Kidney tubule cell (primary cell): ENCODE results near the gene MAGED4B.
"Not testable (repeated sequence)": the region's sequence is repeated elsewhere in the genome, so short reads cannot be mapped to it uniquely, and the experiment has no call there.

Source experiments
- DNase-seq: peaks from one replicate; pipeline ENCODE4 v3.0.0-alpha.2; 2018; ENCODE audit warnings: low spot score

The MAGED4B gene, protein sequence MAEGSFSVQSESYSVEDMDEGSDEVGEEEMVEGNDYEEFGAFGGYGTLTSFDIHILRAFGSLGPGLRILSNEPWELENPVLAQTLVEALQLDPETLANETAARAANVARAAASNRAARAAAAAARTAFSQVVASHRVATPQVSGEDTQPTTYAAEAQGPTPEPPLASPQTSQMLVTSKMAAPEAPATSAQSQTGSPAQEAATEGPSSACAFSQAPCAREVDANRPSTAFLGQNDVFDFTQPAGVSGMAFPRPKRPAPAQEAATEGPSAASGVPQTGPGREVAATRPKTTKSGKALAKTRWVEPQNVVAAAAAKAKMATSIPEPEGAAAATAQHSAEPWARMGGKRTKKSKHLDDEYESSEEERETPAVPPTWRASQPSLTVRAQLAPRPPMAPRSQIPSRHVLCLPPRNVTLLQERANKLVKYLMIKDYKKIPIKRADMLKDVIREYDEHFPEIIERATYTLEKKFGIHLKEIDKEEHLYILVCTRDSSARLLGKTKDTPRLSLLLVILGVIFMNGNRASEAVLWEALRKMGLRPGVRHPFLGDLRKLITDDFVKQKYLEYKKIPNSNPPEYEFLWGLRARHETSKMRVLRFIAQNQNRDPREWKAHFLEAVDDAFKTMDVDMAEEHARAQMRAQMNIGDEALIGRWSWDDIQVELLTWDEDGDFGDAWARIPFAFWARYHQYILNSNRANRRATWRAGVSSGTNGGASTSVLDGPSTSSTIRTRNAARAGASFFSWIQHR

DNA sequence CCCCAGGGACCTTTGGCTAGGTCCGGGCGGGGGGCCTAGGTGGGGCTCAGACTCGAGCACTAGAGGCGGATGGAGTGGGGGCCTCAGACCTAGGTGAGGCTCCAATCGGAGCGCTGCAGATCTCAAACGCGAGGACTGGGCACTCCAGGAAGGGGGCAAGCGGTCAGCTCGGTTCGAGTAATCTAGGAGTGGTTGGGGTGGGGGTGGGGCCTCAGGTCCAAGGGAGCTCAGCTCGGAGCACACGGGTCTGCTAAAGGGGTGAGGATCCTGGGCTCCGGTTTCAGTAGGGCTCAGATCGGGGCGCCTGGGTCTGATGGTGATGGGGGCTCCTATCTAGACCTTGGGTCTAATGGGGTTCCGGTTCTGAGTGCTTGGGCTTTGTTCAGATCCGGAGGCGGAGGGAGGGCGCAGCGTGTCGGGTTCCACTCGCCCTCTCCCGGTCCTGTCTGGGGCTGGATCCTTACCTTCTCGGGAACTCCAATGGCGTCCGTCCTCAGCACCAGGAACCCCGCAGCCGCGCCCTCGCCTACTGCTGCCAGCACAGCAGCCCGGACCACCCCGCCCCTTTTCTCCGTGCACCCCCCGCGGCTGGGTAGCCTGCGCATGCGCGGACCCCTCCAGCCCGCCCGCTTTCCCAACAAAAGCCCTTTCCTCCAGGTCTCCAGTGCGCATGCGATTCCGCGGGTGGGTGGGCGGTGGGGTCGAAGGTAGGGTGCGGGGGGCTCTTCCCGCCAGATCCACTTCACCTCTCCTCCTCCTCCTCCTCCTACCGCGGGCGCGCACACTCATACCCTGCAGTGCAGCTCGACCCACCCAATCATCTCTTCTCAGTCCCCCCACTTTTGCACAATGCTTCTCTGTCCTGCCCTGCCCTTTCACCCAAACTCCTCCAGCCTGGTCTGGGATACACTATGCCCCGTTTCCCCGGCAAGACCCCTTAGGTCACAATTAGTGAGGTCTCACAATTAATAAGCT lies at the start of gene MAGED4B:
MAGED4B (minus strand) TSS at position 518 of the 975 bp plus-strand sequence. CDS start 1,011 bp downstream, outside the sequence.
- not testable (repeated sequence) for DNase-seq

DNA sequence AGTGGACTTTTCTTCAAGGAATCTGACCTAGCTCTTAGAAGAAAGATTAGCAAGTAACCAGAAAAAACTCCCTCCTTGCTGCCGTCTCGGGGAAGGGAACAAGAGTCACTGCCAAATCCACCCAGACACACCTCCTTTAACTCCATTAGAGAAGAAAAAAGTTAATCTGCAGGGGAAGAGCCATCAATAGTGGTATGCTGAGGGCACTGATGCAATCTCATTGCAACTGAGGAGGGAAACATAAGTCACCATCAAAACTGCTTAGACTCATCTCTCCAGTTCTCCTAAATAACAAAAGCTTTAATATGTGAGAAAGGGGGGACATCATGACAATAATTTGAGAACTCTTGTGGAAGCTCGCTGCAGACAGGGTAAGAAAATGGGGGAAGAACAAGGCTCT lies 49.3 kb upstream of the MAGED4B start:
- DNase-seq, result no peak

DNA sequence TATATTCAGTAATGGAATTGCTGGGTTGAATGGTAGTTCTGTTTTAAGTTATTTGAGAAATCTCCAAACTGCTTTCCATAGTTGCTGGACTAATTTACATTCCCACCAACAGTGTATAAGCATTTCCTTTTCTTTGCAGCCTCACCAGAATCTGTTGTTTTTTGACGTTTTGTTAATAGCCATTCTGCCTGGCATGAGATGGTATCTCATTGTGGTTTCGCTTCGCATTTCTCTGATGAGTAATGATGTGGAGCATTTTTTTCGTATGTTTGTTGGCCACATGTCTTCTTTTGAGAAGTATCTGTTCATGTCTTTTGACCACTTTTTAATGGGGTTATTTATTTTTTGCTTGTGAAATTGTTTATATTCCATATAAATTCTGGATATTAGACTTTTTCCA lies 13.6 kb upstream of the MAGED4B start:
- DNase-seq, result no peak

DNA sequence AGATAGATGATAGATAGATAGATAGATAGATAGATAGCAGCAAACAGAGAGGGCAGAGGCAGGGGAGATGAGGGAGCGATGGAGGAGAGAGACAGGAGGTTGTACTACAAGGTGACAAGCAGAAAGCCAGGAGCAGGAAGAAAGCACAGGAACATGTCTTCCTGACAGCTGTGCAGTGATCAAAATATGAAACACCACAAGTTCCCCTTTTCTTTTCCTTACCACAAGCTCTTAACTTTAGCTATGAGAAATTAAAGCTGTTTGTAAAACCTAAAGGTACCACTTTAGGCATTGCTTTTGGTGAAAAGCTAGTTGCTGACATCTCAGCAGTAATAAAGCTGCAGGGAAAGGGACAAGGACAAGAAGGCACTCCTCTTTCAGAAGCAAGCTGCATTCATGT lies 9.1 kb upstream of the MAGED4B start:
- DNase-seq, result no peak

DNA sequence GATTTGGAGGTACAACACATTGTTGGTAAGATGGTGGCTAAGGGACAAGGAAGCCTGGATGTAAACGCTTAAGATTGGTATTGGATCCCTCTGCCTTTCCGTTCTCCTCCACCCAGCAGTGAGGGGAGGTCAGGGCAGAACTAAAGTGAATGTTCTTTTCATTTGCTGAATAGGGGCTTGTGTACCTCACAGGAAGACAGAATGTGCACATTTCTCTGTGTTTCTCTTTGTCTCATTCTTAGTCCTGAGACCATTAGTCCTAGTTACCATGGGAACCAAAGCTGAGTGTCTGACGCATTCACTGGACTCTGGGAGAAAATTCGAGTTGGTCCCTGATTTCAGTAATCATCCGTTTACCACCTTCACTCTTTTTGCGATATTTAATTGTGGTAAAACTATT lies 26.7 kb downstream of the MAGED4B start:
- not testable (repeated sequence) for DNase-seq

DNA sequence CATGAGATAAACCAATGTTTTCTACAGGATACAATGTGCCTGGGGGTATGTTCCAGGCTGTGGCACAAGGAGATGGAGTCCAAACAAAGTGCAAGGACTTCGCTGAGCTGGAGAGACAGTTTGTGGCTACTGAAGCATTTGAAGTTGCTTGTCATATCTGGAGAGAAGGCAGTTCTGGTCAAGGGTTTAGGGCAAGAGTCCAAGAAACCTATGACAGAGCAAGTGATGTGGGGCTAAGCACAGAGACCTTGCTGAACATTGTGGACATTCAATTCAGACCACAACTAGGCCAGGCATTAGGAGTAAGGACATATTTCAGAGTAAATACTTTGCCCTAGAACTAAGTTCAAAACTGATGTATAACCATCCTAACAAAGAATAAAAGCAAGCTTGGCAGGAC lies 34.8 kb downstream of the MAGED4B start:
- no peak for DNase-seq

DNA sequence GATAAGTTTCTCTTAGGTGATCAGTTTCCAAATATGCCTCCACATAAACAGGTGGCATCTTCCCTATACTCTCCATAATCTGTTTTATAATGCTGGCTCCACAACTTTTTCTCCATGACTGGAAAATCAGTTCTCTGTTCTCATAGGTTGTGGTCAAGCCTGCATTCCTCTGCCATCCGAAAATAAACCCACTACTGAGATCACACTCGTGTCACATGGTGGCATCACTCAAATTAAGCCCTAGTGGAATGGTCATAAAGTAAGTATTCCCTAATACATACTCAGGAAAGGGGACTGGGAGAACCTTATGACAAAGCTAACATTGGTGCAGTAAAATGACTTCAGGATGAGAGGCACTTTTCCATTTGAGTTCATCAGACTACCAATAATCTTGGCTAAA lies 37.6 kb downstream of the MAGED4B start:
- DNase-seq, result no peak

DNA sequence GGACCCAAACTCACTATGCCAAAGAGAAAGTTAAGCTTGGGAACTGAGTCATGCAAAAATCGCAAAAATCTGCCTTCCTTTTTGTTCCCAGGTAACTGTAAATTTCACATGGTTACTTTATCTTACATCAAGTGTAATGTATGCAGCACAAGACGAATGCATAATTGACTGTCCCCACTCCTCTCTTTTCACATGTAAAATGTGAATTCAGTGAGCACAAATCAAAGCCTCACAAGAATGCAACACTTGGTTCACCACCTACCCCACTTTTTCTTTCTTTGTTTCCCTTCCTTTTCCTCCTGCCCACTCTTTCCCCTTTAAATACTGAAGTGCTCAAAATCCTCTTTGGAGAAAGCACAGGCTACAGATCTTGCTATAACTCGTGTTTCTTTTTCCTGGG lies 53.2 kb downstream of the MAGED4B start:
- DNase-seq, result no peak
